ENCODE data around the gene ZXDC.

DNA sequence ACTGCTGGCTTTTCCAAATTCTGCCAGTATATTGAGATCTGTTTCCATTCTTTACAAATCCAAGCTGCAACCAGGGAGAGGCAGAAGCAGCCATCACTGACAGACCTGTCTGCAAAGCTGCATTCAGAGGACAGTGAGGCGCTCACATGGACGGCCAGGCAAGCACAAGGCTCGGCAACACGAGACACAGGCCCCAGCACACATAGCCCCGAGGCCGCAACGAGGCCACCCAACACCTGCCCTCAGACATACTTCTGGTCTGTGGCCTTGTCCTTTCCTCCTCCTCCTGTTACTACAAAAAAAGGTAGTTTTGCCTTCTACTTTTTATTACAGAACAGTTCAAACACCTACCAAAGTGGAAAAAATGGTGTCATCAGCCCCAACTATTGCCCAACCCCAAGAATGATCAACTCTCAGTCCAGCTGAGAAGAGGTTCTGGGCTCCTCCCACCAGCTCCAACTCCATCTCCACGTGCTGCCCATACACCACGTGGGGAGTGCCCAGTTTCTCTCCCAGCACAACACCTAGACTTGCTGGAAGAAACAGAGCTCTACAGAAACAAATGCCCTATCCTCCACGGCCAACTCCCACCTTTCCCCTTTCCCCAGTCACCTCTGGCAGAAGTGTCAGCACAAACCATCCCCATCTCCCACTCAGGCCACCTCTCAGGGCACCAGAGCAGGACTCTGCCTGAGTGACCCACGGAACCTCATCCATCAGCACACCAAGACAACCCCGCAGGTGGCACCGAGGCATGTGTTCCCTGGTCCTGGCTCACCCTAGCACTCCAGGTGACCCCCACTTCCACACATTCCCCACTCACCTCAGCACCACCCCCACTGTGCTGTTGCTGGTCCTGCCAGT is 7.4 kb downstream of the ZXDC start:
- TF ChIP-seq, protein P1, sequence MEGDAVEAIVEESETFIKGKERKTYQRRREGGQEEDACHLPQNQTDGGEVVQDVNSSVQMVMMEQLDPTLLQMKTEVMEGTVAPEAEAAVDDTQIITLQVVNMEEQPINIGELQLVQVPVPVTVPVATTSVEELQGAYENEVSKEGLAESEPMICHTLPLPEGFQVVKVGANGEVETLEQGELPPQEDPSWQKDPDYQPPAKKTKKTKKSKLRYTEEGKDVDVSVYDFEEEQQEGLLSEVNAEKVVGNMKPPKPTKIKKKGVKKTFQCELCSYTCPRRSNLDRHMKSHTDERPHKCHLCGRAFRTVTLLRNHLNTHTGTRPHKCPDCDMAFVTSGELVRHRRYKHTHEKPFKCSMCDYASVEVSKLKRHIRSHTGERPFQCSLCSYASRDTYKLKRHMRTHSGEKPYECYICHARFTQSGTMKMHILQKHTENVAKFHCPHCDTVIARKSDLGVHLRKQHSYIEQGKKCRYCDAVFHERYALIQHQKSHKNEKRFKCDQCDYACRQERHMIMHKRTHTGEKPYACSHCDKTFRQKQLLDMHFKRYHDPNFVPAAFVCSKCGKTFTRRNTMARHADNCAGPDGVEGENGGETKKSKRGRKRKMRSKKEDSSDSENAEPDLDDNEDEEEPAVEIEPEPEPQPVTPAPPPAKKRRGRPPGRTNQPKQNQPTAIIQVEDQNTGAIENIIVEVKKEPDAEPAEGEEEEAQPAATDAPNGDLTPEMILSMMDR (IDR thresholded peaks at IDR 0.05), result no peak
- TF ChIP-seq POLR2A (IDR thresholded peaks at IDR 0.05) (no peak), EP300 (IDR thresholded peaks at IDR 0.05) (no peak)

Measured in ovary (tissue), 3 donors.